OCI-LY3 (cell line): ENCODE results near the gene VHLL.

ENCODE experiments used
- H2AFZ ChIP-seq: fragments of 200-600, 300-600 bp; shearing (Covaris generic); 2 replicates; pipeline ENCODE4 v1.6.0; 2014; ENCODE audit warnings: antibody characterized with exemption, low read depth, low read length
- H3K27ac ChIP-seq: fragments of 200-600, 300-600 bp; sonication (generic); 2 replicates; pipeline ENCODE4 v1.5.1; 2014; ENCODE audit warnings: mild to moderate bottlenecking, low read length, moderate library complexity, mixed read lengths
- H3K27me3 ChIP-seq: fragments of 200-600, 300-600 bp; sonication (generic); 2 replicates; pipeline ENCODE4 v1.6.1; 2014; ENCODE audit warnings: low read depth, low read length, mixed read lengths
- H3K36me3 ChIP-seq: fragments of 200-600, 300-600 bp; sonication (generic); replicated peaks from 2 replicates; pipeline ENCODE3; 2014; ENCODE audit warnings: low read depth, low read length, mixed read lengths
- H3K4me1 ChIP-seq: fragments of 300-600, 200-600 bp; sonication (generic); 2 replicates; pipeline ENCODE4 v1.6.1; 2014; ENCODE audit warnings: low read length, mixed read lengths
- H3K4me2 ChIP-seq: fragments of 200-600, 300-600 bp; sonication (generic); 2 replicates; pipeline ENCODE4 v1.6.1; 2014; ENCODE audit warnings: low read length, mixed read lengths
- H3K4me3 ChIP-seq: fragments of 300-600, 200-600 bp; sonication (generic); 2 replicates; pipeline ENCODE4 v1.5.1; 2014; ENCODE audit warnings: antibody characterized with exemption, mild to moderate bottlenecking, low read length, moderate library complexity
- H3K79me2 ChIP-seq: fragments of 300-600, 200-600 bp; shearing (Covaris generic); 2 replicates; pipeline ENCODE4 v1.6.1; 2014; ENCODE audit warnings: mild to moderate bottlenecking, low read length, mixed read lengths
- H3K9ac ChIP-seq: fragments of 300-600, 200-600 bp; shearing (Covaris generic); 2 replicates; pipeline ENCODE4 v1.6.0; 2014; ENCODE audit warnings: mild to moderate bottlenecking, low read length, moderate library complexity
- H3K9me3 ChIP-seq: fragments of 200-600, 300-600 bp; shearing (Covaris generic); 2 replicates; pipeline ENCODE4 v1.6.1; 2014; ENCODE audit warnings: low read length, mixed read lengths; ENCODE audit not compliant: insufficient read depth
- H4K20me1 ChIP-seq: fragments of 200-600, 300-600 bp; sonication (generic); 2 replicates; pipeline ENCODE4 v1.6.1; 2016; ENCODE audit warnings: low read length, mixed read lengths; ENCODE audit not compliant: insufficient read depth
- EZH2phosphoT487 ChIP-seq: fragments of 200-600 bp; shearing (Covaris generic); IDR thresholded peaks from 2 replicates; pipeline ENCODE4 v1.6.1; 2018; ENCODE audit warnings: antibody characterized with exemption, mixed run types, low read depth
- TF ChIP-seq, protein P1 (sequence below): fragments of 200-600, 300-600 bp; sonication (generic); IDR thresholded peaks from 2 replicates; pipeline ENCODE4 v1.5.1; 2014; ENCODE audit warnings: antibody characterized with exemption, low read length, low read depth

Gene VHLL

DNA sequence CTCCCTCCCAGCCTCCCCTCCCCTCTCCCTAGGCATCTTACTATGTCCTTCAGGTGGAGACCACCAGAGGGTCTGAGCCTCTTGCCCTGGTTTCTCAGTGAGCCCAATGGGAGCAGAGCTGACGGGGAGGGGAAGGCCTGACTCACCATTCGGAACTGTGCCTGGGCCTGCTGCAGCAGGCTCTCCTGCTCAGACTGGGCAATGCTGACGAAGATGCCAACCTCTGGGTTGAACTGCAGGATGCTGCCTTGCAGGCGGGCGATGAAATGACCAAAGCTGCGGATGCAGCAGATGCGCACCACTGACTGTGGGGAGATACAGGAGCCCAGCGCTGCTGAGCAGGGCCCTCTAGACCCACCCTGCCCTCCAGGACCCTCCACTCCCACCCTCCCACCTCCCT lies 40.2 kb downstream of the VHLL start:
- H3K9me3 ChIP-seq, result no peaks in the 10 kb centered on the region
- H3K36me3 ChIP-seq, result peaks cover 67% of the 10 kb centered on the region
- no peaks in the 10 kb centered on the region for H3K4me1 ChIP-seq
- H2AFZ ChIP-seq, result no peak overlapping the region
- no peak overlapping the region for H3K4me3 ChIP-seq
- no peak overlapping the region for H3K9ac ChIP-seq
- no peaks in the 10 kb centered on the region for H3K79me2 ChIP-seq
- H3K27ac ChIP-seq, result no peak overlapping the region
- no peaks in the 10 kb centered on the region for H4K20me1 ChIP-seq
- H3K27me3 ChIP-seq, result no peaks in the 10 kb centered on the region
- no peak overlapping the region for H3K4me2 ChIP-seq
- TF ChIP-seq, protein P1, sequence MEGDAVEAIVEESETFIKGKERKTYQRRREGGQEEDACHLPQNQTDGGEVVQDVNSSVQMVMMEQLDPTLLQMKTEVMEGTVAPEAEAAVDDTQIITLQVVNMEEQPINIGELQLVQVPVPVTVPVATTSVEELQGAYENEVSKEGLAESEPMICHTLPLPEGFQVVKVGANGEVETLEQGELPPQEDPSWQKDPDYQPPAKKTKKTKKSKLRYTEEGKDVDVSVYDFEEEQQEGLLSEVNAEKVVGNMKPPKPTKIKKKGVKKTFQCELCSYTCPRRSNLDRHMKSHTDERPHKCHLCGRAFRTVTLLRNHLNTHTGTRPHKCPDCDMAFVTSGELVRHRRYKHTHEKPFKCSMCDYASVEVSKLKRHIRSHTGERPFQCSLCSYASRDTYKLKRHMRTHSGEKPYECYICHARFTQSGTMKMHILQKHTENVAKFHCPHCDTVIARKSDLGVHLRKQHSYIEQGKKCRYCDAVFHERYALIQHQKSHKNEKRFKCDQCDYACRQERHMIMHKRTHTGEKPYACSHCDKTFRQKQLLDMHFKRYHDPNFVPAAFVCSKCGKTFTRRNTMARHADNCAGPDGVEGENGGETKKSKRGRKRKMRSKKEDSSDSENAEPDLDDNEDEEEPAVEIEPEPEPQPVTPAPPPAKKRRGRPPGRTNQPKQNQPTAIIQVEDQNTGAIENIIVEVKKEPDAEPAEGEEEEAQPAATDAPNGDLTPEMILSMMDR, result no peak
- TF ChIP-seq EZH2phosphoT487, result no peak

DNA sequence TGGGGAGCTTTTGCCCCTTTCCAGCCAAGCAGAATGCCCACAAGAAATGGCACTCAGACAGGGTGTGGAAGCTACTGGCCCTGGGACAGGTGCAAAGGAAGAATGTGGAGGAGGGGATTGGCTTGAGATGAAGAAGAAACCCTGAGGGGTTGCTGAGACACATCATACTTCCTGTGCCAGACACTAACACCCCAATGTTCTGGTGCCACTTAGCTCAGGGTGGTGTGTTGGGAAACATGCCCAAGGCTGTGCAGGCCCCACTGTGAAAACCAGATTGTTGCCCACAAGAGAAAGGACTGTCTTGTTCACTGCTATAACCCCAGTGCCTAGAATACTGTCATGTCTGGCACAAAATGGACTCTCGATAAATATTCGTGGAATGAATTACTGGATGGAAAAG lies 41.4 kb downstream of the VHLL start:
- no peak overlapping the region for H3K4me2 ChIP-seq
- peaks cover 68% of the 10 kb centered on the region for H3K36me3 ChIP-seq
- H2AFZ ChIP-seq, result no peak overlapping the region
- no peak overlapping the region for H3K27ac ChIP-seq
- H3K27me3 ChIP-seq, result no peaks in the 10 kb centered on the region
- TF ChIP-seq, protein P1, result no peak
- TF ChIP-seq EZH2phosphoT487, result no peak
- no peaks in the 10 kb centered on the region for H3K4me1 ChIP-seq
- no peak overlapping the region for H3K9ac ChIP-seq
- H3K4me3 ChIP-seq, result no peak overlapping the region
- no peaks in the 10 kb centered on the region for H3K79me2 ChIP-seq
- H4K20me1 ChIP-seq, result no peaks in the 10 kb centered on the region
- no peaks in the 10 kb centered on the region for H3K9me3 ChIP-seq

DNA sequence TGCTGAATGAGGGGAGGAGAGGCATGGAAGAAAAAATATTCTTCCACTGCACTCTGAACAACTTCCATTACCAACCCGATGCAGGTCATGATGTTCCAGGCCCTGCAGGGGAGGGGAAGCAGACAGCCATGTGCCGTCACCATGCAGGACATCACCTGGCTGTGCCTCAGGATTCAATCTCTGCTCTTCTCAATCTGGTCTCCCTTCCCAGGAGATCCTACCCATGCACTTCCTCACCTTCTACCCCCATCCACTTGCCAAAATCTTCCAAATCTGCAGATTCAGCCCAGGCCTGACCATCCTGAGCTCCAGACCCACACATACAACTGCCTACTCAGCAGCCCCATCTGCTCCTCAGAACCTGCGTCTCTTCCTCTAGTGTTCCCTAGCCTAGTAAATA lies 45.5 kb downstream of the VHLL start:
- no peak overlapping the region for H3K27ac ChIP-seq
- H3K4me1 ChIP-seq, result no peaks in the 10 kb centered on the region
- H3K27me3 ChIP-seq, result no peaks in the 10 kb centered on the region
- no peak overlapping the region for H2AFZ ChIP-seq
- H3K79me2 ChIP-seq, result no peaks in the 10 kb centered on the region
- H3K36me3 ChIP-seq, result peaks cover 60% of the 10 kb centered on the region
- no peak for TF ChIP-seq EZH2phosphoT487
- TF ChIP-seq, protein P1, result no peak
- no peak overlapping the region for H3K4me2 ChIP-seq
- no peak overlapping the region for H3K9ac ChIP-seq
- H4K20me1 ChIP-seq, result no peaks in the 10 kb centered on the region; the same call in 1 of the 2 replicates
- no peak overlapping the region for H3K4me3 ChIP-seq
- H3K9me3 ChIP-seq, result no peaks in the 10 kb centered on the region

DNA sequence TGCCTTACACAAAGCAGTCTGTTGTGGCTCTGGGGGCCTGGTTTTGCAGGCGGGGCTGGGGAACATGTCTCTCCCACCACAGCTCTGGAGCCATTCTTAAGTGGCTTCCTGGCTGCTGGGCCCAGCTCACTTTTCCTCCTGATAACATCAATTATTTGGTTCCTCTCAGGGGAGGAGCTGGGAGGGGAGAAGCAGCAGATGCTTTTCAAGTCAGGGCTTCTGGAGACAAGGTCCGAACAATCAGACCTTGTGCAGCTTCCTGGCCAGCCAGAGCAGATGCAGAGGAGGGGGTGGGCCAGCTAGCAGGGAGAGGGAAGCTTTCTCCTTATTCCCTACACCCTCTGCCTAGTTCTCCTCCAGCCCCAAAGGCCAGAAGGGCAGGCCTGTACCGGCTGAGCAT lies 47.6 kb downstream of the VHLL start:
- Histone ChIP-seq H3K9me3 (no peaks in the 10 kb centered on the region), H4K20me1 (peaks cover 4% of the 10 kb centered on the region; the same call in 1 of the 2 replicates), H3K9ac (no peak overlapping the region), H3K27me3 (no peaks in the 10 kb centered on the region), H3K27ac (no peak overlapping the region), H2AFZ (no peak overlapping the region), H3K4me3 (no peak overlapping the region), H3K4me1 (no peaks in the 10 kb centered on the region), H3K36me3 (peaks cover 47% of the 10 kb centered on the region), H3K4me2 (no peak overlapping the region), H3K79me2 (no peaks in the 10 kb centered on the region)
- TF ChIP-seq, protein P1, result no peak
- TF ChIP-seq EZH2phosphoT487, result no peak
